OCI-LY7 (cell line): ENCODE results near the gene REC8. TPM values are rescaled to one million over a fixed set of nuclear protein-coding genes. Genes with fewer than 3 reads are reported as not detected.
A peak's percentile ranks its signal among the peaks of the same experiment; 100 is the strongest.

Source experiments
- BruUV-seq: library from RNA; stranded (reverse); fragments of 400-500 nt; replicated peaks from 2 replicates; lab custom pipeline; 2021; lab: Mats Ljungman, UMichigan
- CTCF ChIA-PET: fragments of 300-600 bp; sonication (Branson Sonifier 250); formaldehyde crosslinking; loops from one replicate; lab custom pipeline; 2022; ENCODE audit warnings: antibody characterized with exemption; ENCODE audit not compliant: unreplicated experiment; lab: Charles Lee
- POLR2A ChIA-PET: fragments of 300-600 bp; sonication (Branson Sonifier 250); formaldehyde crosslinking; loops from one replicate; lab custom pipeline; 2022; ENCODE audit warnings: antibody characterized with exemption; lab: Charles Lee
- DNase-seq: peaks from one replicate; pipeline ENCODE4 v3.0.0-alpha.2; 2015; ENCODE audit warnings: low spot score
- H2AFZ ChIP-seq: fragments of 200-600 bp; sonication (generic), shearing (Covaris generic); 2 replicates; pipeline ENCODE4 v1.6.1; 2014; ENCODE audit warnings: mild to moderate bottlenecking, antibody characterized with exemption, low read length, moderate library complexity
- H3K27ac ChIP-seq: fragments of 200-600 bp; sonication (generic); 2 replicates; pipeline ENCODE4 v1.5.1; 2014; ENCODE audit warnings: mixed run types, low read depth, mild to moderate bottlenecking, moderate library complexity, low read length, inconsistent platforms; ENCODE audit not compliant: poor library complexity, severe bottlenecking
- H3K36me3 ChIP-seq: fragments of 200-600 bp; sonication (generic); 2 replicates; pipeline ENCODE4 v1.6.1; 2014; ENCODE audit warnings: mild to moderate bottlenecking, antibody characterized with exemption, low read length, moderate library complexity, mixed read lengths; ENCODE audit not compliant: insufficient read depth
- H3K4me1 ChIP-seq: fragments of 200-600 bp; sonication (generic); 2 replicates; pipeline ENCODE4 v1.5.1; 2014; ENCODE audit warnings: mild to moderate bottlenecking, low read length; ENCODE audit not compliant: insufficient read depth, poor library complexity, severe bottlenecking
- H3K4me2 ChIP-seq: fragments of 200-600 bp; sonication (generic); 2 replicates; pipeline ENCODE4 v1.6.1; 2014; ENCODE audit warnings: mild to moderate bottlenecking, low read length
- H3K4me3 ChIP-seq: fragments of 200-600 bp; sonication (generic); 2 replicates; pipeline ENCODE4 v1.5.1; 2014; ENCODE audit warnings: mild to moderate bottlenecking, low read depth, low read length; ENCODE audit not compliant: poor library complexity, severe bottlenecking
- H3K79me2 ChIP-seq: fragments of 200-600 bp; sonication (generic); 2 replicates; pipeline ENCODE4 v1.6.1; 2016; ENCODE audit warnings: low read depth, mild to moderate bottlenecking, low read length, moderate library complexity, mixed read lengths; ENCODE audit not compliant: insufficient read depth
- H3K9me2 ChIP-seq: fragments of 200-600 bp; sonication (generic); 2 replicates; pipeline ENCODE4 v1.6.1; 2016; ENCODE audit warnings: mild to moderate bottlenecking, low read length, mixed read lengths; ENCODE audit not compliant: insufficient read depth
- H3K9me3 ChIP-seq: fragments of 200-600 bp; sonication (generic); 2 replicates; pipeline ENCODE4 v1.6.1; 2014; ENCODE audit warnings: mild to moderate bottlenecking, mixed run types, low read length, mixed read lengths
- H4K20me1 ChIP-seq: fragments of 200-600 bp; sonication (generic); 2 replicates; pipeline ENCODE4 v1.6.1; 2014; ENCODE audit warnings: mild to moderate bottlenecking, antibody characterized with exemption, low read length, moderate library complexity, mixed read lengths; ENCODE audit not compliant: insufficient read depth
- CTCF ChIP-seq: fragments of 200-600 bp; sonication (generic); conservative IDR thresholded peaks from 2 replicates; pipeline ENCODE4 v1.5.1; 2014; ENCODE audit warnings: mild to moderate bottlenecking, antibody characterized with exemption, low read length, moderate library complexity, mixed read lengths
- EZH2phosphoT487 ChIP-seq: fragments of 200-600 bp; sonication (generic); IDR thresholded peaks from 2 replicates; pipeline ENCODE4 v1.6.1; 2018; ENCODE audit warnings: low read depth, borderline replicate concordance, mild to moderate bottlenecking, mixed run types, antibody characterized with exemption, low read length, moderate library complexity, mixed read lengths
- intact Hi-C: fragments of 100-400 bp; cut with micrococcal nuclease; formaldehyde crosslinking; loops from one replicate; pipeline ENCODE4 v1.10.0; 2022; ENCODE audit not compliant: unreplicated experiment
- total RNA-seq, 2 experiments: library from RNA; depleted of rRNA in 1 of 2; stranded (reverse); fragments of >200 nt in 1 of 2; shearing (Covaris generic) in 1 of 2; gene quantifications; 2 replicates each; pipeline ENCODE4 v1.2.3, GENCODE V29; 2014 to 2022

The REC8 gene
- total RNA-seq, 2 experiments from 2014 or later: 9.8 to 14.2 TPM

GRCh38 chr14:24185741-24186140, 13.9 kb downstream of the REC8 start:
- Histone ChIP-seq H3K9me2 (no peaks in the 10 kb centered on the region), H3K4me2 (no peak overlapping the region), H3K4me3 (no peak overlapping the region), H2AFZ (no peak overlapping the region), H3K9me3 (no peaks in the 10 kb centered on the region), H3K79me2 (peaks cover 11% of the 10 kb centered on the region; the same call in 1 of the 2 replicates), H3K27ac (no peak overlapping the region), H4K20me1 (no peaks in the 10 kb centered on the region), H3K4me1 (peaks cover 16% of the 10 kb centered on the region), H3K36me3 (peaks cover 67% of the 10 kb centered on the region)
- CTCF ChIA-PET: no interaction called here
- no peak for DNase-seq
- POLR2A ChIA-PET: interaction anchor here (0.9 kb wide), 1 partner anchor 26 kb away, joined by 4 read pairs; no protein-coding TSS in a partner anchor
- no peak for TF ChIP-seq CTCF
- TF ChIP-seq EZH2phosphoT487: no peak
- intact Hi-C loops: no loop called here
- no TSS peak for BruUV-seq

- H4K20me1 ChIP-seq: no peaks in the 10 kb centered on the region
- H3K79me2 ChIP-seq: peaks cover 11% of the 10 kb centered on the region; the same call in 1 of the 2 replicates
- ChIA-PET POLR2A (no interaction called here), CTCF (no interaction called here)
- no peak for DNase-seq
- H3K4me3 ChIP-seq: peak overlapping the region; percentile 85
- H3K27ac ChIP-seq: no peak overlapping the region
- H3K4me2 ChIP-seq: peak overlapping the region; percentile 93
- TF ChIP-seq EZH2phosphoT487: no peak
- no peak for TF ChIP-seq CTCF
- H3K9me2 ChIP-seq: no peaks in the 10 kb centered on the region
- BruUV-seq: no TSS peak
- H3K9me3 ChIP-seq: no peaks in the 10 kb centered on the region
- no peak overlapping the region for H2AFZ ChIP-seq
- intact Hi-C loops: no loop called here
- peaks cover 16% of the 10 kb centered on the region for H3K4me1 ChIP-seq
- H3K36me3 ChIP-seq: peaks cover 58% of the 10 kb centered on the region
Measured at GRCh38 chr14:24186831-24187538, 15.1 kb downstream of the REC8 start.

GRCh38 chr14:24187539-24187915, 15.6 kb downstream of the REC8 start:
- Histone ChIP-seq H3K9me3 (no peaks in the 10 kb centered on the region), H3K27ac (no peak overlapping the region), H3K4me2 (peak overlapping the region; percentile 93), H3K4me3 (peak overlapping the region; percentile 85), H3K36me3 (peaks cover 61% of the 10 kb centered on the region), H3K9me2 (no peaks in the 10 kb centered on the region), H2AFZ (no peak overlapping the region), H3K4me1 (peaks cover 16% of the 10 kb centered on the region), H3K79me2 (peaks cover 11% of the 10 kb centered on the region; the same call in 1 of the 2 replicates), H4K20me1 (no peaks in the 10 kb centered on the region)
- intact Hi-C loops: no loop called here
- no TSS peak for BruUV-seq
- ChIA-PET CTCF (no interaction called here), POLR2A (no interaction called here)
- TF ChIP-seq CTCF: no peak
- TF ChIP-seq EZH2phosphoT487: no peak
- DNase-seq: no peak
